ENCODE measurements around the gene NEK8.

Gene NEK8

DNA sequence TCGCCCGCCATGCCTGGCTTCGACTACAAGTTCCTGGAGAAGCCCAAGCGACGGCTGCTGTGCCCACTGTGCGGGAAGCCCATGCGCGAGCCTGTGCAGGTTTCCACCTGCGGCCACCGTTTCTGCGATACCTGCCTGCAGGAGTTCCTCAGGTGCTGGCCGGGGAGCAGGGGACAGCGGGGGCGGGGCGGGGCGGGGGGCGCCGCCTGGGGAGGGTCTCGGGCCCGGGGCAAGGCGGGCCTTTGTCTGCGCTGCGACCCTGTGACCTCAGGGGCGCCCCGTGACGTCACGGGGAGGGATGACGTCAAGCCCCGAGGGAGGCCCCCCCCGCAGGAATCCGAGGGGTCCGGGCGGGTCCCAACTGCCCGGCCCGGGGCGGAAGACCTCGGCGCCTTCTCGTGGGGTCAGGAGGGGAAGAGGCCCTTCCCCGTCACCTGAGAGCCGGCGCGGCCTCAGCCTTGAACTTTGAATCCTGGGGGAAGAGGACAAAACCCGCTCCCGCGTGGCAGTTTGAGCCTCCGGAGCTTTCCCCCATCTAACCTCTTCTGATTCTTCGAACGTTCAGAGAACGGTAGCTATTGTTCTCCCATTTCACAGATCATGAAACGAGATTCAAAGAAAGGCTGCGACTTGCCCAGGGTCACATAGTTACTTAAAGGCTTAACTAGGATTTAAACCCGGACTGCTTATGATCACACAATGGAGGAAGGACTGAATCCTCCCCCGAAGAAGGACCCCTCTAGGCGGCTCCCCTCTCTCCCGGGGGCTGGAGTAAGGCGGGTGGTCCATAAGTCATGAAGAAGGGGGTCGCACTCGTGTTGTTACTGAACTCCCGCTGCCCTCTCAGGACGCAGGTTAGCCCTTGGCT, 15.8 kb downstream of the NEK8 start:
- peak in 26 of 56 donors; percentile 20 to 74 (median 54) for DNase-seq

DNA sequence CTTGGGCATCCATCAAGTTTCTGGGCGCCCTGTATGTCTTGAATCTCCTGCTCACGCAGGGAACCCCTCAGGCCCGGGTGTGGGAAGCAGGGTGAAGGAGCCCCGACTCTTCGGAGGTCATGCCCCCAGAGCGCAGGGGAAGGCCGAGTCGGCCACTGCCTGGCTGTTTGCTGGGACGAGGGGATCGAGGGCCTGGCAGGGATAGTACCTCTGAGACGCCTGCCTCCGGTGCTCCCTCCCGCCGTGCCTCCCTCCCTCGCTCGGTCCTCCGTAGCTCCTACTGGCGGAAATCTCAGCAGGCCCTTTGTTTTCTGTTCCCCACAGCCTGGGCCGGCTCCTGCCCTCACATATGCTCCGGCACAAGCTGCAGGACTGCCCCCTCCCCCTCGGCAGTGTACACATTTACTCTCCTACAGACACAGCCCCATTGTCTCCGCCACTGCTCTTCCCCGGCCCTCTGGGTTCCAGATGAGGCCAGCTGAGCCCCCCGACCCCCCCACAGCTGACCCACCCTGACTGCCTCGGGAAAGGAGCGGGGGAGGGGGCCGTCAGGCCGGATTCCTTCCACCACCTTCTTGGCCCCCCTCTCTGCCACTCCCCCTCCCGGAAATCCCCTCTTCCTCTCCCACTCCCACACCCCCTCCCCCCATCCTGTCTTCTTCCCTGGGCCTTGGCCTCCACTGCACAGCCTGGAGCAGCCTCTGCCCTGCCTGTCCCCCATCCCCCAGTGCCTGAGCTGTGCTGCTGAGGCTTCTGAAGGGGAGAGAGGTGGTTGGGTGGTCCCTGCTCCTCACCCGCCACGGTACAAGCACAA, 16.6 kb downstream of the NEK8 start:
- DNase-seq: peak in 55 of 56 donors; percentile 26 to 97 (median 85)

DNA sequence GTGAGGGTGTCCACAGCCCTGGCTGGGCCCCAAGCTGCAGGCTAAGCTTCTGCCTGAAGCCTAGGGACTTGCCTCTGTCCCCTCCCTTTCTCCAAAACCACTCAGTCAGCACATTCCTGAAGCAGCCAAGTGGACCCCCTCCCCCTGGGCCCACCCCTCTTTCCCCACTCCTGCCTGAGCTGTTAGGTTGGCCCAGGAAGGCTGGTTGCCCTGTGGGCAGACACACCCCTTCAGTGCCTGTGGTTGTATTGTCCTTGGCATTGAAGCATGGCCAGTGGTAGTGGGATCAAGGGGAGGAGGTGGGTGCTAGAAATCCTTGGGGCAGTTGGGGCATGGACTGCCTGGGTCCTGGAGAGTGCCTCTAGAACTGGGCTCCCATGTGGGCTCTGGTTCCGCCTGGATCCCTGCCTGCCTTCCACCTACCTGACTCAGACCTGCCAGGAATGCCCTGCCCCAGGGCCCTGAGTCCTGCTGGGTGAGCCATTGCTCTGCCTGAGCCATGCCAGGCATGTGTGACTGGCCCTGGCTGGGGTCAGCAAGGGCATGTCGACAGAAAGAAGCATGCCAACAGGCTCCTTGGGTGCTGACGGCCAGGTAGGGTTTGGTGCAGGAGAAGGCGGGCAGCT, 17.3 kb downstream of the NEK8 start:
- peak in 2 of 56 donors; percentile 49 to 57 for DNase-seq

DNA sequence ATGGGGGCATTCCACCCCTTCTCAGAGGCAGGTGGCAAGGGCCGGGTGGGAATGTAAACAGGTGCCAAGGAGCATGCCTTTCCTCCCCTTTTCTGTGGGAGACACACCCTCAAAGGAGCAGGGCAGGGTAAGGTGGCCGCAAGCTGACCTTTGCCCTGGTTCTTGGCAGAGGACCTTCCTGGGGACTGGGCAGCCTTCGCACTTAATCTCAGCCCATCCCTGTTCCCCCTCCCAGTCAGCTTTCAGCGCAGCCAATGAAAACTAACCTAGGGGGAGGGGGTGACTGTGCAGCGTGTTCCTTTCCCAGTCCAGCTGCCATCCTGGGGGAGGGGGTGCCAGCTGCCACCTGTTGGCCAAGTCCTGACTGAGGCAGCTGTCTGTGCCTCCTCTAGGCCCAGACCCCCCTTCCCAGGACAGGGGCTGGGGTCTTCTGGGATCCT, 18.0 kb downstream of the NEK8 start:
- peak in 45 of 56 donors; percentile 25 to 81 (median 62) for DNase-seq

DNA sequence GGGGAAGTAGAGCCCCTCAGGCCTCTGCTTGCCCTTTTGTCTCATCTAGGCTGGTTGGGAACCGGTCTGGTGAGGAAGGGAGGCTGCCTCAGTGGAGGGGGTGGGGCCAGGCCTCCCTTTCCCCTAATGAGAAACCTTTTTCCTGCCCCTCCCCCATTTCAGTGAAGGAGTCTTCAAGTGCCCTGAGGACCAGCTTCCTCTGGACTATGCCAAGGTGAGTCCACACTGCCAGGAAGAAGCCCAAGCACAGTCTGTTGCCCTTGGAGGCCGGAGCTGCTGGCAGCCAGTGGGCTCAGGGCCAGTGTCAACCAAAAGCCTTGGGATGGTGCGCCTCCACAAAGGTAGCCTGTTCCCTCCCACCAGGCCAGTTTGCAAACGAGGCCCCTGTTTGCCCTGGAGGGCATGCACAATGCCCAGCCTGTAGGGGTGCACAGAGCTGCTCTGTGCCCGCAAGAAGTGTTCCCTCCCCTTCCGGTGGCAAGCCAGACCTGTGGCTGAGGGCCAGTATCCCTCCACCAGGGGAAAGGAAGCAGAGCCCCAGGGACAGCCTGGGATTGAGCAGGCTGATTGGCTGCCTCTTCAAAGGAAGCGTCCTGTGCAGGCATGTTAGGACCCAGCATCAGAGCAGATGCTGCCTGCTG, 18.6 kb downstream of the NEK8 start:
- peak in 51 of 56 donors; percentile 24 to 81 (median 67) for DNase-seq

DNA sequence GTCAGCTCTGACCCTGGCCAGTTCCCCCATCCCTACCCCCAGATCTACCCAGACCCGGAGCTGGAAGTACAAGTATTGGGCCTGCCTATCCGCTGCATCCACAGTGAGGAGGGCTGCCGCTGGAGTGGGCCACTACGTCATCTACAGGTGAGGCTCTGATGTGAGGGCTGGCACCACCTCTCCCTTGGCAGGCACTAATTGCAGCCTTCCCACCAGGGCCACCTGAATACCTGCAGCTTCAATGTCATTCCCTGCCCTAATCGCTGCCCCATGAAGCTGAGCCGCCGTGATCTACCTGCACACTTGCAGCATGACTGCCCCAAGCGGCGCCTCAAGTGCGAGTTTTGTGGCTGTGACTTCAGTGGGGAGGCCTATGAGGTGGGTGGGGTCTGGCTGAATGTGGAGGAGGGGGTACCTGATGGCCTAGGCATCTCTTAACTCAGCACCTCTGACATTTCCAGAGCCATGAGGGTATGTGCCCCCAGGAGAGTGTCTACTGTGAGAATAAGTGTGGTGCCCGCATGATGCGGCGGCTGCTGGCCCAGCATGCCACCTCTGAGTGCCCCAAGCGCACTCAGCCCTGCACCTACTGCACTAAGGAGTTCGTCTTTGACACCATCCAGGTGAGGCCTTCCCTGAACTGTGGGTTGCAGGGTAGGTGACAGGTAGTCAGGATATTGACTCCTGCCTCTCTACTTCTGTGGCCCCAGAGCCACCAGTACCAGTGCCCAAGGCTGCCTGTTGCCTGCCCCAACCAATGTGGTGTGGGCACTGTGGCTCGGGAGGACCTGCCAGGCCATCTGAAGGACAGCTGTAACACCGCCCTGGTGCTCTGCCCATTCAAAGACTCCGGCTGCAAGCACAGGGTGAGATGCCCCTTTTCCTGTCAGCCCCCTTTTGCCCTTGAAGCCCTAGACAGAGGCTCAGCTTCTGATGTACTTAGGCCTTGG, 19.5 kb downstream of the NEK8 start:
- no peak for DNase-seq

DNA sequence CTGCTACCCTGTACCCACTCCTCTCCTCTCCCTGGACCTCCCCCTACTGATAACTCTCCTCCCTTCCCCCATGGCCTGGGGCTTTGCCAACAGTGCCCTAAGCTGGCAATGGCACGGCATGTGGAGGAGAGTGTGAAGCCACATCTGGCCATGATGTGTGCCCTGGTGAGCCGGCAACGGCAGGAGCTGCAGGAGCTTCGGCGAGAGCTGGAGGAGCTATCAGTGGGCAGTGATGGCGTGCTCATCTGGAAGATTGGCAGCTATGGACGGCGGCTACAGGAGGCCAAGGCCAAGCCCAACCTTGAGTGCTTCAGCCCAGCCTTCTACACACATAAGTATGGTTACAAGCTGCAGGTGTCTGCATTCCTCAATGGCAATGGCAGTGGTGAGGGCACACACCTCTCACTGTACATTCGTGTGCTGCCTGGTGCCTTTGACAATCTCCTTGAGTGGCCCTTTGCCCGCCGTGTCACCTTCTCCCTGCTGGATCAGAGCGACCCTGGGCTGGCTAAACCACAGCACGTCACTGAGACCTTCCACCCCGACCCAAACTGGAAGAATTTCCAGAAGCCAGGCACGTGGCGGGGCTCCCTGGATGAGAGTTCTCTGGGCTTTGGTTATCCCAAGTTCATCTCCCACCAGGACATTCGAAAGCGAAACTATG, 20.4 kb downstream of the NEK8 start:
- DNase-seq: peak in 1 of 56 donors; percentile 20

DNA sequence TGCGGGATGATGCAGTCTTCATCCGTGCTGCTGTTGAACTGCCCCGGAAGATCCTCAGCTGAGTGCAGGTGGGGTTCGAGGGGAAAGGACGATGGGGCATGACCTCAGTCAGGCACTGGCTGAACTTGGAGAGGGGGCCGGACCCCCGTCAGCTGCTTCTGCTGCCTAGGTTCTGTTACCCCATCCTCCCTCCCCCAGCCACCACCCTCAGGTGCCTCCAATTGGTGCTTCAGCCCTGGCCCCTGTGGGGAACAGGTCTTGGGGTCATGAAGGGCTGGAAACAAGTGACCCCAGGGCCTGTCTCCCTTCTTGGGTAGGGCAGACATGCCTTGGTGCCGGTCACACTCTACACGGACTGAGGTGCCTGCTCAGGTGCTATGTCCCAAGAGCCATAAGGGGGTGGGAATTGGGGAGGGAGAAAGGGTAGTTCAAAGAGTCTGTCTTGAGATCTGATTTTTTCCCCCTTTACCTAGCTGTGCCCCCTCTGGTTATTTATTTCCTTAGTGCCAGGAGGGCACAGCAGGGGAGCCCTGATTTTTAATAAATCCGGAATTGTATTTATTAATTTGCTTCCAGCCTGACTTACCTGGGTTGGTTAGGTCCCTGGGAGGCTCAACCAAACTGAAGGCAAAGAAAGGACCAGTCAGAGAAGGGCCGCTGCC, 21.1 kb downstream of the NEK8 start:
- no peak for DNase-seq

DNA sequence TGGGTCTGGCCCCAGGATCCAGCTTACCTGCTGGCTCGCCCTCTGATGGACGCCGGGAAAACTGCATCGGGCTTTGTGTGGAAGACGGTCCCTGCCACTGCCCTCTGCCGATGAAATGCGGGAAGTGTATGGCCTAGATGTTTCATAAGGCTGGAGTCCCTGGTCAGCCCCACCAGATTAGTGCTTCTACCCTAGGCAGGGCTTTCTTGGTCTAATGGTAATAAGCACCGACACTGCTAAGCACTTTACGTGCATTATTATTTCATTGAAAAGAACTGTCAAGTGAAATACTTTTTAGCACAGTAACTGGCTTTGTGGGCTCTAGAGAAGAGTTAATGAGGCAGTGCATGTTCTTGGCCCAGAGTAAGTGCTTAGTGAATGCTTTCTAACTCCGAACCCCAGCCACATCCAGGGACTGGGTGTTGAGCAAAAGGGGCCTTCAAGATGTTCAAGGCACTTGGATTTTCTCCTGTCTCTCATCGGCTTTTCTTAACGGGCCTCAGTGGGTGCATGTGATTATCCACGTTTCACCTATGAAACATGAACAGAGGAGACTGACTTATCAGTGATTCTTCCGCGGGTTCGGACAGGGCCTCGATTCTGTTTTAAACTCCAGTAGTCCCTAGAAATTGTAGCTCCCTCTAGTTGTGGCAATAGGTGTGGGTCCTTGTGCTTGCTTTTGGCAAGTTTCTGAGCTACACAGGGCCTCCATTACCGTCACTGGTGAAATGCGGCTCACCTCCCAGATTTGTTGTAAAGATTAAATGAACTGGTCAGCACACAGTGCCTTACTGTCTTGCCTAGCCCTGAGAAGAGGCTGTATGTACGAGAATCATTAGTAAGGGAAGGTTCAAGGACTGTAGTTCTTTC, 21.8 kb downstream of the NEK8 start:
- DNase-seq: peak in 55 of 56 donors; percentile 40 to 97 (median 83)

DNA sequence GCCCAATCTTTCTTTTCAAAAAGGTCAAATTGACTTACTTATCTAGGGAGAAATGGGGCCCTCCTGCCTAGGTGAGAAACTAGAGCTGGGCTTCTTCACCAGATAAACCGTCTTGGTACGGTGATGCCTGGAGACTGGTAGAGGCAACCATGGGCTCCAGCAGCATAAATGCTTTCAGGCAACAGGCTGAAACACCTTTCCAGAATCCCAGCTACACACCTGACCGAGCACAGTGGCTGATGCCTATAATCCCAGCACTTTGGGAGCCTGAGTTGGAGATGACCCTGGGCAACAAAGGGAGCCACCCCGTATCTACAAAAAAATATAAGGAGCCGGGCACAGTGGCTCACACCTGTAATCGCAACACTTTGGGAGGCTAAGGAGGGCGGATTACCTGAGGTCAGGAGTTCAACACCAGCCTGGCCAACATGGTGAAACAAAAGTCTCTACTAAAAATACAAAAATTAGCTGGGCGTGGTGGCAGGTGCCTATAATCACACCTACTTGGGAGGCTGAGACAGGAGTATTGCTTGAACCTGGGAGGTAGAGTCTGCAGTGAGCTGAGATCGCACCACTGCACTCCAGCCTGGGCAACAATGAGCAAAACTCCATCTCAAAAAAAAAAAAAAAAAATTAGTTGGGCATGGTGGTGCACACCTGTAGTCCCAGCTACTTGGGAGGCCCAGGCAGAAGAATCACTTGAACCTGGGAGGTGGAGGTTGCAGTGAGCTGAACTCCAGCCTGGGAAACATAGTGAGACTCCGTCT, 23.2 kb downstream of the NEK8 start:
- no peak for DNase-seq

DNA sequence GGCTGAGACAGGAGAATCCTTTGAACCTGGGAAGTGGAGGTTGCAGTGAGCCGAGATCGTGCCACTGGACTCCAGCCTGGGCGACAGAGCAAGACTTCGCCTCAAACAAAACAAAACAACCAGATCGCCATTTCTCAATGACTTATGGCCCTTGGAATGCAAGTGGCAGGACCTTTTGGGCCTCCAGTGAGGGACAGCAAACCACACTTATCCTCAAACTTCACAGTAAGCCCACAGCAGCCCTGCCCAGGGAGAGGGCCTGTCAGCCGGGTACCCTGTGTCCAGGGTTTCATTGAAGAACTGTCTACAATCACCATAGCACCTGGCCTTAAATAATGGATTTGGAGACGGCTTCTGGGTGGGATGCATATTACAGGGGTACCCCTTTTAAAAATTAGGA, 26.9 kb downstream of the NEK8 start:
- no peak for DNase-seq

DNA sequence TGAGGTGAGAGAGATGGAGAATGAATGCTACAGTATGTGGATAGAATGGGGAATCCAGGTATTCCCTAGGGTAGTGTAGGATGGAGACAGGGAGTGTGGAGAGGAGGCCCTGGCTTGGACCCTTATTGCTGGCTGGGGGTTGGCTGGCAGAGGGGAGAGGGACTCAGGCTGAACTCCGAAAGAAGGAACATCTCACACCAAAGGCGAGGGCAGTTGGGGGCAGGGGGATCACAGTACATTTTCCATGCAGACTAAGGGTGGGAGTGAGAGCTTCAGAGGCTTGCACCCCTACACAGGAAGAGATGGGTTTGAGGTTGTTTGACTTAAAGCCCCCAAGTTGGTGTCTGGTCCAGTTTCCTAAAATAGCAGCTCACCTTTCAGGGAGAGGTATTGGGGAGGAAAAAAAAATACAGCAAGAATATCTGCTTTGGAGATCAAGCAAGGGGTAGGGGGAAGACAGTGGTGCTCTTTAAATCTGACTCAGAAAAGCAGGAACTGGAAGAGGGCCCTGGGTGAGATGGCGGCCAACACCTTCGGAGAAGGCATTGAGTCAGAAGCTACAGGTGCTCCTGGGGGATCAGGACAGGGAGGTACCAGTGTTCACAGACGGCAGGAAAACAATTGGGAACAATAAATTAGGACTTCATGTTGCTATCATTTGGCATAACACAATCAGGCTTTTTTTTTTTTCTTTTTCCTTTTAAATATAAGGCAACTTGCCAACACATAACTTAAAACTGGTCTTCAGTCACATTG, 27.6 kb downstream of the NEK8 start:
- DNase-seq: no peak

DNA sequence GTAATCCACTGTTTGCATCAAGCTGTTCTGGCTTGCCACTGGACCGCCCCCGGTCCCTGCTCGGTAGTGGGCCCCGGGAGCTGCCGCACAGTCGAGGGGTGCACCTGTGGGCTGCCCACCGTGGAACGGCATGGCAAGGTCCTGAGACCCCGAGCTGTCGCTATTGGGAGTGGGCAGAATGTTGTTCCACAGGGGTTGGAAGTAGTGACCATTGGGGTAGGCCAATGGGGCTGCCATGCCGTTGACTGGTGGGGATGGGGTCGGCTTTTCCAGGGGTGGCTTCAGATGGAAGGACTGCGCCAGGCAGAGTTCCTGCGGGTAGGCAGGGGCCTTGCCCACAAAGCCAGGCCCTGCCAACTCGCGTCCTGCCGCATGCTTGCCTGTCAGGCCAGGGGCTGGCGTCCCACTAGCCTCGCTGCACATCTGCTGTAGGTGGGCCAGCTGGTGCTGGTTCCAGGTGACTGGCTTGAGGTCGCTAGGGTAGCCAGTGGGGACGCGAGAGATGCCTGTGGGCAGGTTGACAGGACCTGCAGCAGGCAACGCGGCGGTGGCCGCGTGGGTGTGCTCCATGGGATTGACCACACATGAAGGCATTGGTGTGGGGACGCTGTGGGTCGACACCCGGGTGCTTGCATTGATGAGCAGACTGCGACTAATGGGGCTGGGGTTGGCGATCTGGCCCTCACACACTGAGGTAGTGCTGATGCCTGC, 30.0 kb downstream of the NEK8 start:
- no peak for DNase-seq

DNA sequence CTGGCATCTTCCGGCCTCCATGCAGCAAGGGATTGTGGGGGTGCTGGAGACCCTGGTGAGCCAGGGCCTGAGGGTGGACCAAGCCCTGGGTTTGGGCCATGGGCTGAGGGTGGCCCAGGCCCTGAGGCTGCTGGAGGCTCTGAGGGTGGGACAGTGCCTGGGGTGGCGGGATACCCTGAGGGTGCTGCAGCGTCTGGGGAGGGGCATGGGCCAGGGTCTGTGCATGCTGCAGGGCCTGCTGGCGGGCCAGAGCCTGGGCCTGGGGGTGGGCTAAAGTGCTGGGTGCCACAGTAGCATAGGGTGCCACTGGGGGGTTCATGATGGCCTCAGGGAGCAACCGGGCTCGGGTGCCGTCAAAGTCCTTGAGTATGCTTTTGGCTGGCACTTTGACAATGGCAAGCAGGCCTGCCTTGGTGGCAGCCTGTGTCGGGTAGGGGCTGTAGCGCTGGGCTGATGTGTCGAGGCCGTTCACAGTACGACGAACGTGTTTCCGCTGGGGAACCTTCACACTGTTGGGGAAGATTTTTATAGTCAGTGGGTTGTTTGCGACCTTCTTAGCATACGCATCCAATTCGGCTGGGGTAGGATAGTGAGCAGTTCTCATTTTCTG, 30.8 kb downstream of the NEK8 start:
- no peak for DNase-seq

Measured in amygdala (tissue), 56 donors.